Parathyroid adenoma (tissue), 2 donors: ENCODE results near the gene MEF2C.

Experiments
- H2AFZ ChIP-seq: fragments of 300-600 bp; sonication (generic); one replicate; pipeline ENCODE4 v1.7.0; 2017; ENCODE audit warnings: antibody characterized with exemption, mild to moderate bottlenecking
- H3K27ac ChIP-seq: fragments of 300-600 bp; sonication (generic); one replicate; pipeline ENCODE4 v1.7.0; 2017
- H3K27me3 ChIP-seq: fragments of 300-600 bp; sonication (generic); one replicate; pipeline ENCODE4 v1.7.0; 2017; ENCODE audit warnings: low read length; ENCODE audit not compliant: control insufficient read depth, insufficient read depth
- H3K36me3 ChIP-seq: fragments of 300-600 bp; sonication (generic); one replicate; pipeline ENCODE4 v1.7.0; 2017; ENCODE audit warnings: low read length; ENCODE audit not compliant: control insufficient read depth, insufficient read depth
- H3K4me1 ChIP-seq: fragments of 300-600 bp; sonication (generic); one replicate; pipeline ENCODE4 v1.7.0; 2017; ENCODE audit warnings: control low read depth
- H3K4me2 ChIP-seq: fragments of 300-600 bp; sonication (generic); one replicate; pipeline ENCODE4 v1.7.0; 2017; ENCODE audit warnings: low read length
- H3K4me3 ChIP-seq: fragments of 300-600 bp; sonication (generic); one replicate; pipeline ENCODE4 v1.7.0; 2017; ENCODE audit warnings: low read depth, low read length
- H3K79me2 ChIP-seq: fragments of 300-600 bp; sonication (generic); one replicate; pipeline ENCODE4 v1.7.0; 2017; ENCODE audit warnings: control low read depth
- H3K9ac ChIP-seq: fragments of 300-600 bp; sonication (generic); one replicate; pipeline ENCODE4 v1.7.0; 2017; ENCODE audit warnings: mild to moderate bottlenecking
- H3K9me3 ChIP-seq: fragments of 300-600 bp; sonication (generic); one replicate; pipeline ENCODE4 v1.7.0; 2017; ENCODE audit warnings: low read length; ENCODE audit not compliant: control insufficient read depth
- TF ChIP-seq, protein P1 (sequence below): fragments of 300-600 bp; sonication (generic); IDR thresholded peaks from one replicate; pipeline ENCODE4 v1.7.0; 2017; ENCODE audit warnings: antibody characterized with exemption, mild to moderate bottlenecking
- donor health status: primary hyperparathyroidism.

Gene MEF2C

DNA sequence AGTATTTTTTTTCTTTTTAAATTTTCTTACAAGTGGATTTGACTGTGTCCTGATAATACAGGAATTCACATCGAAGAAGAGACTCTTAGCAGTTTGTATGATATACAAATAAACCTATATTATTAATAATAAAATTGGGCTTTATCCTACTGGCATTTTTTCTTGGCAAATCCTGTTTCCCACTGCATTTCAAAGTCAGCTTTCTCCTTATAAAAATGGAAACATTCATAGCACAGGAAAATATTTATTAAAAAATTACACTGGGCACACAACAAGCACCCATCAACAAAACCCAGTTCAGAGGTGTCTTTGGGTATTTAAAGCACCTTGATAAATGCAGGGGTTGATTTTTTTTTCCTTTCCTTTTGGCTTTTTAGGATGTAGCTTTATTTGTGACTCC lies 200.9 kb downstream of the MEF2C start:
- no peaks in the 10 kb centered on the region for H3K9me3 ChIP-seq
- no peak overlapping the region for H3K4me3 ChIP-seq
- H3K4me2 ChIP-seq = no peak overlapping the region
- H3K27me3 ChIP-seq = peaks cover 17% of the 10 kb centered on the region
- H3K27ac ChIP-seq = no peak overlapping the region
- H2AFZ ChIP-seq = no peak overlapping the region
- H3K79me2 ChIP-seq = no peaks in the 10 kb centered on the region
- TF ChIP-seq, protein P1, sequence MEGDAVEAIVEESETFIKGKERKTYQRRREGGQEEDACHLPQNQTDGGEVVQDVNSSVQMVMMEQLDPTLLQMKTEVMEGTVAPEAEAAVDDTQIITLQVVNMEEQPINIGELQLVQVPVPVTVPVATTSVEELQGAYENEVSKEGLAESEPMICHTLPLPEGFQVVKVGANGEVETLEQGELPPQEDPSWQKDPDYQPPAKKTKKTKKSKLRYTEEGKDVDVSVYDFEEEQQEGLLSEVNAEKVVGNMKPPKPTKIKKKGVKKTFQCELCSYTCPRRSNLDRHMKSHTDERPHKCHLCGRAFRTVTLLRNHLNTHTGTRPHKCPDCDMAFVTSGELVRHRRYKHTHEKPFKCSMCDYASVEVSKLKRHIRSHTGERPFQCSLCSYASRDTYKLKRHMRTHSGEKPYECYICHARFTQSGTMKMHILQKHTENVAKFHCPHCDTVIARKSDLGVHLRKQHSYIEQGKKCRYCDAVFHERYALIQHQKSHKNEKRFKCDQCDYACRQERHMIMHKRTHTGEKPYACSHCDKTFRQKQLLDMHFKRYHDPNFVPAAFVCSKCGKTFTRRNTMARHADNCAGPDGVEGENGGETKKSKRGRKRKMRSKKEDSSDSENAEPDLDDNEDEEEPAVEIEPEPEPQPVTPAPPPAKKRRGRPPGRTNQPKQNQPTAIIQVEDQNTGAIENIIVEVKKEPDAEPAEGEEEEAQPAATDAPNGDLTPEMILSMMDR = no peak
- no peaks in the 10 kb centered on the region for H3K36me3 ChIP-seq
- no peaks in the 10 kb centered on the region for H3K4me1 ChIP-seq
- H3K9ac ChIP-seq = no peak overlapping the region

DNA sequence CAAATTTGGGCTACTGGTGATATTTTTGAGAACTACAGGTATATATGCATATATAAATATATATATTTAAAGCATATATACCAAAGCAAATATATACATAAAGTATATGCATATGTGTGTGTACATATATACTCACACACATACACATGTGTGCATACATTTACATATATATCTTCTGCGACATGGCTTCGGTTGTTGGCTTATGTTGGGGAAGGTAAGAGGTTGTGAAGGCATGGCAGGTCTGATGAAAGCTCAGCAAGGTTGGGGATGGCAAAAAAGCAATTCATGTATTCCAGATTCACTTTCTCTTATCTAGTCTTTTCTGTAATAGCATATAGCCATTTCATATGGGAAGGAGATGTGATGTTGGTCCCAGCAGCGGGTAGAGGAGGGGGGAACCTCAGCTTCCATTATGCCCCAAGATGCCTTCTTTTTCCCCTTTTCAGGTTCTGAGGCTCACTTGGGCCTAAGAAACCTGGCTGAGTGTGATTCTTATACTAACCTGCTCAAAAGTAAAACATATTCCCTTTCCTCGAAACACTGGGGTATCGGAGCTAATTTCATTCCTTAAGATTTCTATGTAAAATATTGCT lies 201.7 kb downstream of the MEF2C start:
- TF ChIP-seq, protein P1 = no peak
- no peak overlapping the region for H3K9ac ChIP-seq
- H2AFZ ChIP-seq = no peak overlapping the region
- no peaks in the 10 kb centered on the region for H3K9me3 ChIP-seq
- no peak overlapping the region for H3K4me2 ChIP-seq
- peaks cover 17% of the 10 kb centered on the region for H3K27me3 ChIP-seq
- H3K27ac ChIP-seq = no peak overlapping the region
- no peaks in the 10 kb centered on the region for H3K79me2 ChIP-seq
- H3K36me3 ChIP-seq = no peaks in the 10 kb centered on the region
- H3K4me3 ChIP-seq = no peak overlapping the region
- H3K4me1 ChIP-seq = no peaks in the 10 kb centered on the region

DNA sequence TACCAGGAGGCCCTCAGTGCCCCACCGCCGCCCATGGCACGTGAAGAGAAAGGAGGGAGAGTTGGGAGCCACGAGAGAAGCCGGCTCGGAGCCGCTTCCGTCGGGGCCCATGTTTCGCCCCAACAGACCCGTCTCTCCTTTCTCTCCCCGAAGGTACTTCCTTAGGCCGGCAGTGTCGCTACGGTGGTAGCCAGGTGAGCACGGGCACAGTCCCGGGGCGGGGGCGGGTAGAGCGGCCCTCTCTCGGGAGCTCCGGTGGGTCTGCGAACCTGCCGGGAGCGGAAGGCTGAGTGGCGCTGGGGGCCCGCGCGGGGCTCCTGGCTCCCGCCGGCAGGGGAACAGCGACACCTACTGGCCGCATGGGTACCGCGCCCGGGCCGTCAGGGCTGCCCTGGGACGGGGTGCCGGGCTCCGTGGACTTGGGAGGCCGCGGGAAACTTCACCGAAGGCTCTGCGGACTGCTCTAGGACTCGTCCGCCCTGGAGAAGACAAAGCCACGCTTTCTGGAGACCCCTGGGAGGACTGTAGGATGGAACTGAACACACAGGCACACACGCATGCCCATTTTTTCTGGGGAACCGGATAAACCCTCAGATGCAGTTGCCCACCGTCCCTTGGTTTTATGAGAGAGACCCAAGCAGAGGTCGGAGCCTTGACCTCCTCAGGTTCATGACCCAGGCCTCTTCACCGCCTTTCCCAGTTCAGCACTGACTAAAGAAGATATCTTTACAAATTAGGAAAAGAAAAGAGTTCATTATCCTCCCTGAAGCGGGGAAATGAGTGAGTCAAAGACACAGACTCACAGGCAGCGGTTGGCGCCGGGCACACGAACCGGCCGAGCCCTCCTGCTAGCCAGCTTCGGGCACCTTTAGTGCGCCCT lies 202.5 kb downstream of the MEF2C start:
- TF ChIP-seq, protein P1 = peak; percentile 85
- Histone ChIP-seq H3K36me3 (no peaks in the 10 kb centered on the region), H3K79me2 (no peaks in the 10 kb centered on the region), H3K4me1 (no peaks in the 10 kb centered on the region), H3K9me3 (no peaks in the 10 kb centered on the region), H3K4me3 (peak overlapping the region; percentile 25), H3K9ac (no peak overlapping the region), H3K4me2 (peak overlapping the region; percentile 70), H3K27me3 (peaks cover 20% of the 10 kb centered on the region), H3K27ac (no peak overlapping the region), H2AFZ (peak overlapping the region; percentile 23)

DNA sequence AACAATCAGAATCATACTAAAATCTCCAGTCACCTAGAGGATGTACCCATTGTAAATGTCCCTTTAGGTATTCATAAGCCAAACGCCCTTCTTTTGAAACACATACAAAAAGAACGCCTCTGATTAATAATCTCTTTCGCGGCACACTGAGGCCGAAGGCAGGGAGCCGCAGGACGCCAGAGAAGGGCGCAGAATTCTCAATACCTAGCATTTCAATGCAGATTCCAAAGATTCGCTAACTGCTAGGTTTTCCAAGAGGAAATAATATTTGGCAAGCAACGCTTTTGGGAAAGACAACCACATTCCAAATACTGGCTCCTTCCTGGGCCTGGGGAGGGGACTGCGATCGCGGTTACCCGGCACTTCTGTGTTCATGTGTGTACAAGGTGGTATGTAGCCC lies 203.3 kb downstream of the MEF2C start:
- Histone ChIP-seq H2AFZ (no peak overlapping the region), H3K9me3 (no peaks in the 10 kb centered on the region), H3K4me2 (no peak overlapping the region), H3K4me3 (no peak overlapping the region), H3K36me3 (no peaks in the 10 kb centered on the region), H3K27me3 (peaks cover 24% of the 10 kb centered on the region), H3K9ac (no peak overlapping the region), H3K4me1 (no peaks in the 10 kb centered on the region), H3K79me2 (no peaks in the 10 kb centered on the region), H3K27ac (no peak overlapping the region)
- TF ChIP-seq, protein P1 = no peak
